ENCODE results near the gene CASP9. TPM values are rescaled to one million over a fixed set of nuclear protein-coding genes. Genes with fewer than 3 reads are reported as not detected.
"Not testable (repeated sequence)": the region's sequence is repeated elsewhere in the genome, so short reads cannot be mapped to it uniquely, and the experiment has no call there.

CASP9 gene
- total RNA-seq, 1 experiment from 2014 or later: 5.5 TPM

DNA sequence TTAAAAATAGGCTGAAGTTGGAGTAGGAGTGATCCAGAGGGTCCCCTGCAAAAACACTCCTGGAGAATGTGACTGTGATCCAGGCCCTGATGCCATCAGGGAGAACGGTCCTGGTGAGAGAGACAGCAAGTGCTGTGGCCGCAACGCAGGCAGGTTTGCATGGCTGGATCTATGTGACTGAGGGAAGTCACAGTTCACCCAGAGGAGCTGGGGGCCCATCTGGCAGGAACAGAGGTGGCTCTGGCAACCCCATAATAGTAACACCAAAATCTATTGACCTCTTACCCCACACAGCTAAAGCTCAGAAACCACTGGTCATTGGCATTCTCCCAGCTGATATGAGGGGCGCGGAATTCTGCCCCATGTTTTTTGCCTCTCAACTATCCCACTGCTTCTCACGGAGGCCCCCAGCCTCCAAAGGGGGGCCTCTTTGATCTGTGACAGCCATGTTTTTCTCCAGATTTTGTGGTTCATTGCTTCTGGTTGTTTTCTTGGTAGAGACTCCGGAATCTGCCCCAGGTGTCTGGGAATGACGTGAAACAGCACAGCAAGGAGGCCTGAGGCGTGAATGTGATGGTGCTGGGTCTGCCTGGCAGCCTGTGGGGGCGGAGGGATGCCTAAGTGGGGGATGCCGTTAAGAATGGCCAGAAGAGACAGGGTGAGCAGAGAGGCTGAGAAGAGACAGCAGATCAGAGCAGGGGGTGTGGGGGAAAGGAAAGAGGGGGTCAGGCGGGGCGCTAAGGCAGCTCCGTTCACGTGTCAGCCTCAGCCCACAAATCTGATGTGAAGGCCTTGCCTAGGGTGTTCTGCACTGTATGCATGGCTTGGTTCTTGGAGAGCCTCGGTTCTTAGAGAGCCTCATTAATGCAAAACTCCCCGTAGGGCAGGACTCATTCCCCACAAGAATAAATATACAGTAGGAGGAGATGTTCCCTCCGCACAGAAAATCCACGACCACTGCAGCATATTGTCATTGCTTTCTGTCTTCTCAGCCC is 23.5 kb downstream of the CASP9 start:
- DNase-seq (ENCODE audit: low read depth): no peak

- DNase-seq (ENCODE audit: low read depth): no peak
These were observed 30.1 kb downstream of the CASP9 start for GRCh38 chr1:15493869-15494390.

DNA sequence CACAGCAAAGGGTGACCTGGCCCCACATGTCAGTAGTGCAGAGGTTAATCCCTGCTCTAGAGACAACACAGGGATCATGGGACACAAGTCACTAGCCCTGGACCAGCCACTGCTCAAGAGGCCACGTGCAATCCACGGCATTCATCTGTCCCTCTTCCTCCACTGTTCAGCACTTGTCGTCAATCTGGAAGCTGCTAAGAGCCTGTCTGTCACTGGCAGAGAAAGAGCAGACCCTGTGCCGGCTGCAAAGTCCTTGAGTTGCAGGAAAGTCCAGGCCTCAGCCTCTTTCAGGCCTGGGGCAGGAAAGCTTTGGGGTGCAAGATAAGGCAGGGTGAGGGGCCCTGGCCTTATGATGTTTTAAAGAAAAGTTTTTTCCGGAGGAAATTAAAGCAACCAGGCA is 31.4 kb downstream of the CASP9 start:
- no peak for DNase-seq (ENCODE audit: low read depth)

GRCh38 chr1:15491010-15491409 is 33.0 kb downstream of the CASP9 start:
- not testable (repeated sequence) for DNase-seq (ENCODE audit: low read depth)

DNA sequence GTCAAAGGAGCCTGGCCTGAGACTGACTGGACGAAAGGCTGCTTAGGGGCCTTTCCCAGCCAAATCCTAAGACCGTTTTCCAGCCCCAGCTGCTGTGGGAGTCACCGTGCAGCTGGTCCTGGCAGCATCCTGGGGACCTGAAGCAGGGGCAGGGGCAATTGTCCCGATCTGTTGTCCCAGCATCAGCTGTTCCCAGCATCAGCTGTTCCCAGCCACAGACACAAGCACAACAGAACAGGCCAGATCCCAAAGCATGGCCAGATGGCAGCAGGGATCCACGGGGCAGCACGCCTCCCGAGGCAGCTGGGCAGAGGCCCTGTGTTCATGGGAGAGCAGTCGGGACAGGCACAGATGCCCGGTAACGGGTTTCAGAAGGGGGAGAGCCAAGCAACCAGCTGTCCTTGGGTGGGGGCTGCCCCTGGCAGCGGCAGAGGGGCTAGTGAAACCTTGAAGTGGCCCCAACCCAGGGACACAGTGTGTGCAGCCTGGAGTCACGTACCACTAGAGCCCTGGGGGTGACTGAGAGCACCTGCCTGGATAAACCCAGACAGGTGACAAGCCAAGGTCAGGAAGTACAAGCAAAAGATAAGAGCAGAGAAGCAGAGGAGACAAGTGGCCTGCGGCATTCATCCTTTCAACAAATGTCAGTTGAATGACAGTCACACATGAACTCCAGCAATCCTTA is 34.8 kb downstream of the CASP9 start:
- DNase-seq (ENCODE audit: low read depth): no peak

DNA sequence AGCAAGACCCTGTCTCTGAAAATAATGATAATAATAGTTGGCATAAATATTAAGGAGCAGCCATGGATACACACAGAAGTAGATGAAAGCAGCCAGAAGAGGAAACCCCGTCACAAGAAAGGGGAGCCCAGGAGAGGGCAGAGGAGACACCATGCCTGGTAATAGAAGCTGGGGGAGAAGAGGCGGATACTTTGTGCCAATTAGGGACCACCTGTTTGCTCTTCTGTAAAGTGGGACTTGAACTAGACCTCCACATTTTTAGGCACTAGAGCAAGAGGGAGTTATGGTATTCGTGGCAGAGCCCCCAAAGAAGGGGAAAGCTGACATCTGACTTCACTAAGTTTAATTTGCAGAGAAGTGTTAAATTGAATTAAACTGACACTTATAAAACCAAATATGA is 35.6 kb downstream of the CASP9 start:
- no peak for DNase-seq (ENCODE audit: low read depth)

DNA sequence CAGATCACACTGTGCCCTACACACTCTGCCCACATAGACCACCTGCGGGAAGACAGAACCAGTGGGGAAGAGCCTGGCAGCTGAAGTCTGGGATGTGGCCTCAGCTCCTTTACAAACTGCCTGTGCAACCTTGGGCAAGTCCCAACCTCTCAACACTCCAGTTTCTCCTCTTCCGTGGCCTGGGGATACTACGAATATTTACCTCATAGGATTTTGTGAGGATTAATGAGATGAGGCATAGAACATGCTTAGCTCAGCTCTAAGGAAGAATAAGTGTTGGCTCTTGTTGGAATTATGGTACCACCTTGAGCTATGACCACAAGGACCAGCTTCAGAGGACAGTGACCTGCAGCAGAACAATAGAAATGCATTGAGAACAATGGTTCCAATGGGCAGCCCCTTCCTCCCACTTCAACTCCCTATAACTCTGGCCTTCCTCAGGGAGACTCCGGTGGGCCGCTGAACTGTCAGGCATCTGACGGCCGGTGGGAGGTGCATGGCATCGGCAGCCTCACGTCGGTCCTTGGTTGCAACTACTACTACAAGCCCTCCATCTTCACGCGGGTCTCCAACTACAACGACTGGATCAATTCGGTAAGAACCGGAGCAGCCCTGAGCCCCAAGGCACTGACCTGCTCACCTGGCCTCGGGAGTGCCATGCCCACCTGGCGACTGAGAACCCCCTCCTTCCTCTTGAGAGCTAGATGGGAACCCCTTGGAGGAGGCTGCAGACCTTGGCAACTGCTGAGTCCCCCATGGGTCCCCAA is 37.0 kb downstream of the CASP9 start:
- DNase-seq (ENCODE audit: low read depth): not testable (repeated sequence)

GRCh38 chr1:15485636-15486035 is 38.4 kb downstream of the CASP9 start:
- DNase-seq (ENCODE audit: low read depth): no peak

- DNase-seq (ENCODE audit: low read depth): not testable (repeated sequence)
These were observed 39.6 kb downstream of the CASP9 start for GRCh38 chr1:15484443-15484842.

DNA sequence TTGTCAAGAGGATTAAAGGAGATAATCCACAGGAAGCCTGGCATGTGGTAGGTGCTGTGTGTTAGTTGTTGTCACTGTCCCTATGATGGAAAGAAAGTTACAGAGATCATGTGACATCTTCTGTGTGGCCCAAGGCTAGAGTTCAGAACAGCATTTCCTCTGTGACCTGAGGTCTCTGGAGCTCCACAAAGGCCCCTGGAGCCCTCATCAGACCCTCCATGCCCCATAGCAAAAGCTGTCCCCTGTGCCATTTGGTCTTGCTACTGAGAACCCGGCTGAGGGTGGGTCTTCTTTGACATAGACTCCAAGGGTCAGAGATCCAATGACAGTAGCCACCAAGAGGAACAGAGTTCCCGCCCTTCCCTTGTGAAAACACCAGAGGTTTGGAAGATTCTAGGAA is 40.0 kb downstream of the CASP9 start:
- DNase-seq (ENCODE audit: low read depth): no peak

- not testable (repeated sequence) for DNase-seq (ENCODE audit: low read depth)
These were observed 41.0 kb downstream of the CASP9 start for GRCh38 chr1:15482983-15483543.

- not testable (repeated sequence) for DNase-seq (ENCODE audit: low read depth)
These were observed 41.6 kb downstream of the CASP9 start for GRCh38 chr1:15482455-15482854.

GRCh38 chr1:15479654-15480347 is 44.2 kb downstream of the CASP9 start:
- DNase-seq (ENCODE audit: low read depth): no peak

DNA sequence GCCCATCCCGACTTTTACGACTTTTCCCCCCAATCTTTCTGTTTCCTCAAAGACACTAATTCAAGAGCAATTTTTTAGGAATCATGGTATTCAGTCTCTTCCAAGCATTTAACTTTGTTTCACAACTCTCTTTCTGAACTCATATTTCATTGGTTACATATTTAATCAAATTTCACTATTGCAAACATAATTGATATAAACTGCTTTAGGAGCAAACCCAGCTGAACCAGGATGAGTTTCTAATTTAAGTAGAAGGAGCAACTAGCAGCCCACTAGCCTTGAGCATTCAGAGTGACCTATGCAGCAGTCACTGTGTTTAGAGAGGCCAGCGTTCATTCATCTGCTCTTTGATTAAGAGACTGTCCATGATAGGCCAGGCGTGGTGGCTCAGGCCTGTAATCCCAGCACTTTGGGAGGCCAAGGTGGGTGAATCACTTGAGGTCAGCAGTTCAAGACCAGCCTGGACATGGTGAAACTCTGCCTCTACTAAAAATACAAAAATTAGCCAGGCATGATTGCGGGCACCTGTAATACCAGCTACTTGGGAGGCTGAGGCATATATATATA is 46.3 kb downstream of the CASP9 start:
- no peak for DNase-seq (ENCODE audit: low read depth)

DNA sequence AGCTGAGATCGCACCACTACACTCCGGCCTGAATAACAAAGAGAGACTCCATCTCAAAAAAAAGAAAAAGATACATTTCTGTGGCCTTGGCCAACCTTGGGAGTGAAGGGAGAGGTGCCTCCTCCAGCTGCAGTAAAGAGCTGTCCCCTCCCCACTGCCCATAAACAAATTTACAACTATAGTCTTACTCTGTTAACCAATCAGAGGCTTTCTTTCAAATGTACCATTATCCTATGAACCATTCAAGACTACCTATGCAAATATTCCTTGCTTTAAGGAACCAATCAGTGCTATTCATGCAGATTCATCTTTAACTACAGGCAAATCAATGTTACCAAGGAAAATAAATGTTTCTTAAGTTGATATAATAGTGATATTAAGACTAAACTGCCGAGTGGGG is 47.1 kb downstream of the CASP9 start:
- DNase-seq (ENCODE audit: low read depth): no peak

DNA sequence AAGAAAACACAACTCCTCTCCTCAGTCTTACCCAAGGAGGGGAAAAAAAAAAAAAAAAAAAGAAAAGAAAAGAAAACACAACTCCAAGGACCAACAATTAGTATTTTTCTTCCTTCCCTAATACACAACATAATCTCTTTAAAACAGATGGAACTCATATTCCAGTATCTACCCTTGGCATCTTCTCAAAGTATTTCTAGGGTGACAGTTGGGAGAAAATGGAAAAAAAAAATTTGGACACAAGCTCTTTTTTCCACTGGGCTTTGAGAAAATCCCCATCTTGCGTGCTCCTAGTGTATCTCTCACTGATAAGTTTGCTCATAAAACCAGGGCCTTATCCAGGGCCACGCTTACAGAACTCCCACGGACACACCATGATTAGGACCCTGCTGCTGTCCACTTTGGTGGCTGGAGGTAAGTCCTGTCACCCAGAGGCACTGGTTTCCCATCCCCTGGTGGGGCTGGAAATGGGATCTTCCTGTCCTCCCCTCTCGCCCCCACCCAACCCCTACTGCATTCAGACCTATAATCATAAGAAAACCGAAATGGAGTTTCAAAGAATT is 48.2 kb downstream of the CASP9 start, which contains the start of gene CELA2B:
TSS of gene CELA2B (plus strand) at position 353 of the 563 bp plus-strand sequence. CDS start at position 375, 22 bp downstream.
- no peak for DNase-seq (ENCODE audit: low read depth)

DNA sequence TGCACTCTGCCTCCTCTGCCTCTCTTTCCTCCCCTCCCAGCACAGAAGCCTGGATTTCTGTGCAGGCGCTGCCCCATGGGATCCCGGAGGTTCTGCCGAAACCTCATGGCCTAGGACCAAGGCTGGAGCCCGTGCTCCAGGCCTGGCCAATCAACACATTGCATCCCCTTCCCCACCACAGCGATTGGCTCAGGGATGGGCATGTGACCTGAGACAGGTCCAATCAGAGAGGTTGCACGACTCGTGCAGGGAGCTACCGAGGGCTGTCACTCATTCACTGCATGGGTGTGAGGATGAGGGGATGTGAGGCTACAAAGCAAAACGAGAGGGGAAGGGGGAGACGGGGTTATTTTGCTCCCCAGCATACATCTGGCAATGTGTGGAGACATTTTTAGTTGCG is 51.4 kb downstream of the CASP9 start:
- DNase-seq (ENCODE audit: low read depth): no peak

DNA sequence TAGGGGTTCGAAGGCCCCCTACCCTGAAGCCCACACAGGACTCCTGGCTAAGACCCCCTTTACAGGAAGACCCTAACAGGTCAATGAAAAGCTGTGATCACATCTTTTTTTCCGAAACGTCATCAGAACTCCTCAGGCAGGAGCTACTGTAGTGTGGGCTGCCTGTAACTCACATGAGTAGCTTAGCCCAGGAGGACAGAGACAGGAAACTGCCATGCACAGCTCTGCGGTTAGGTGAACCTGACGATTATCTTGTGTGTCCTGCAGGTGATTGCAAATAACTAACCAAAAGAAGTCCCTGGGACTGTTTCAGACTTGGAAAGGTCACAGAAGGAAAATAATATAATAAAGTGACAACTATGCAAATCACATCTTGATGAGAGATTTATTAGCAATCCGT is 52.3 kb downstream of the CASP9 start:
- not testable (repeated sequence) for DNase-seq (ENCODE audit: low read depth)

GRCh38 chr1:15471067-15471466 is 52.9 kb downstream of the CASP9 start:
- DNase-seq (ENCODE audit: low read depth): not testable (repeated sequence)
